ENCODE results near the gene CMIP.

The CMIP gene

DNA sequence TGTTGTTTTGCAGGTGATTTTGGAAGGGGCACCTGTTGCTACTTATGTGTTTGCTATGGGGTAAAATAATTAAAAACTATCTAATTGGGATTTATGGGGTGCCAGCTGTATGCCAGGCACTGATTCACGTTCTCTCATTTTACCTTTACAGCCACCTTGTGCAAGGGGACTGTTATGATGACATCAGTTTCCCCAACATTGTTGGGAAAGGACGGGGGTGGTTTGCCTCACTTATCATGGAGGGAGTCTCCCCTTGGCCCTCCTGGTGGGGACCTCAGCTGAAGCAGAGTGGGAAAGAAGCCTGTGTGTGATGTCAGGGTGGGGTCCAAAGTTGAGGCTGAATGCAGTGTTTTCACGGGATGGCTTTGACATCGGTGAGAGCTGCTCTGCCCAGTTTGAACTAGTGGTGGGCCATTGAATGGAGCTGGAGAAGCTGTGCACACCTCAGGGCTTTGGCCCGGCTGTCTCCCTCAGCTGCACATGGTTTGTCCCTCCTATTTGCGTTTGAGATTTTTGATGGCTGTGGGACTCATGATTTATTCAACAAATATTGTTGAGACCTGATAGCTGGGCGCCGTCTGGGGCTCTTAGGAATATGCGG is 36.1 kb downstream of the CMIP start:
- DNase-seq (ENCODE audit: low read depth), result no peak

DNA sequence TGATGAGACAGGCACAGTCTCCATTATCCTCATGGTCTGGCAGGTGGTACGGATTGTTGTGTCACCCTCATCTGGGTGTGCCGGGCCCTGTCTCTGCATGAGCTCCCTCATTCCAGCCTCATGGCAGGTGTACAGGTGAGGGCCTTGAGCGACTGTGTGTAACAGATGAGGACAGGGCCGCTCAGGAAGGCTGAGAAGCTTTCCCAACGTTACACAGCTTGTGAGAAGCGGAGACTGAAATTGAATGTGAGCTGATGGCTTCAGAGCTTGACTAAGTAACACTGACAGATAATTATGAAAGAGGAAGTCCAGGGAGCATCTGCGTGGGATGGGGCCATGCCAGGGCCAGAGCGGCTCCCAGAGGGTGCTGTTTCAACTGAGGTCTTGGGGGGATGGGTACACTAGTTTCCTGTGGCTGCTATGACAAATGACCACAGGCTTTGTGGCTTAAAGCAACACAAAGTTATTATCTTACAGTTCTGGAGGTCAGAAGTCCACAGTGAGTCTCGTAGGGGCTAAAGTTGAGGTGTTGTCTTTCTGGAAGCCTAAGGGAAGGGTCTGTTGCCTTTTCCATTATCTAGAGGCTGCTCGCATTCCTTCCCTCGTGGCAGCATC is 36.7 kb downstream of the CMIP start:
- peak; percentile 83 for DNase-seq (ENCODE audit: low read depth)

DNA sequence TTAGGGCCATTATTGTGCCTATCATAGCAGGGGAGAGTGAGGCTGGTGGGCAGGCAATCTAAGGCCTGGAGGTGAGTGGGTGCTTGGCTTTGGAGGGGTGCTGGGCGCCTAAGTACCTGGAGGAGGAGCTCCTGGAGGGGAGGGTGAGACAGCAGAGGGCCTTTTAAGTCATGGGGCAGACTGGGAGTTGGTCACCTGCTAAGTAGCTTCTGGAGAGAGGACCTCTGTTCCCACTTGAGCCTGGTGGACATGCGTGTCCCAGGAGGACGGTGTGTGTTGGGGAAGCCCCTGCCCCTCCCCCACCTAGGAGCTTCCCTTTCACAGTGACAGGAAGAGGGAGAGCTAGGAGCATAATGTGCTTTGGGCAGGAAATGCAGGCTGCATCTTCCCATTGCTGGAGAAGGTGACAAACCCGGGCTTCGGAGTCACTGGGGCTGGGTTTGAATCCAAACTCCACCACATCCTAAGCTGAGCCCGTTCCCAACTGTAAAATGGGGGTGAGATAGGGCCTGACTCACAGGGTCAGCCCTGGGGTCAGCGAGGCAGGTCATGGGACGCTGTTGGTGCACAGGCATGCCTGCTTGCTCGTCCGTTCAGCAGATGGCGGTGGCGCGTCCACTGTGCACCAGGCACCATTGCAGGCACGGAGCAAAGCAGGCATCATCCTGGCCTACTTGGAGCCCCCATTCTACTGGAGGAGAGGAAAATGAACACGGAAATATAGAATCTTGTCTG is 37.9 kb downstream of the CMIP start:
- DNase-seq (ENCODE audit: low read depth), result no peak

DNA sequence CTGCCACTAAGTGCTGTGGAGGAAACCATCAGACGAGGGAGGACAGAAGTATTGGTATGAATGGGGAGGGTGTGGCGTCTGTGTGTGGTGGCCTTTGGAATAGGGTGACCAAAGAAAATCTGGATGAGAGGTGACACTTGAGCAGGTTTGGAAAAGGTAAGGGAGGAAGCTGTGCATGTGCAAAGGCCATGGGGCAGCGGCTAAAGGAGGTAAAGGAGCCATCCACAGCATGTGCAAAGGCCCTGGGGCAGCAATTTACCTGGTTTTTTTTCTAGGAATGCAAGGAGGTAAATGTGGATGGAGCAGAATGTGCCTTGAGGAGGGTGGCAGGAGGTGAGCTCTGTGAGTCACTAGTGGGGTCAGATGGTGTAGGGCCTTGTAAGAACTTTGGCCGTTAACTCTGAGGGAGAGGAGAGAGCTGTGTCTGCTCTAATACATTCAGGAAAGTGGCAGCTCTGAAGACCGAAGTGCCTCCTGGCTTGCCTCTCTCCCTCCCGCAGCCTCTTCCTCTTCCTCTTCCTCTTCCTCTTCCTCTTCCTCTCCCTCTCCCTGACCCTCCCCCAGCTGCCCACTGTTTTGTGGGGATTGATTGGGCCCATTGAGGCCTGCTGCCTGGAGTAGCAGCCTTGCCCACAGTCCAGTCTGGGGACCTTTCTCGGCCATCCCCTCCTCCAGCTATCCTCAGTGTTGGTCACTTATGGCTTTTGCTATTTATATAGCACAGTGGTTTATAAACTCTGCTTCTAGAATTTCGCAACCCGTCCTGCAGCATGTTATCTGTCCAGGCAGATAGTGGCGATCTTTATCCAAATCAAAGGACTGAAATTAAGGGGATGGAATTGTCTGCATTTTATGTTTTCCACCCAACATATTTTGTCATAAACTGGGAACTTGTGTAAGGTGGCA is 38.7 kb downstream of the CMIP start:
- DNase-seq (ENCODE audit: low read depth), result peak; percentile 55

DNA sequence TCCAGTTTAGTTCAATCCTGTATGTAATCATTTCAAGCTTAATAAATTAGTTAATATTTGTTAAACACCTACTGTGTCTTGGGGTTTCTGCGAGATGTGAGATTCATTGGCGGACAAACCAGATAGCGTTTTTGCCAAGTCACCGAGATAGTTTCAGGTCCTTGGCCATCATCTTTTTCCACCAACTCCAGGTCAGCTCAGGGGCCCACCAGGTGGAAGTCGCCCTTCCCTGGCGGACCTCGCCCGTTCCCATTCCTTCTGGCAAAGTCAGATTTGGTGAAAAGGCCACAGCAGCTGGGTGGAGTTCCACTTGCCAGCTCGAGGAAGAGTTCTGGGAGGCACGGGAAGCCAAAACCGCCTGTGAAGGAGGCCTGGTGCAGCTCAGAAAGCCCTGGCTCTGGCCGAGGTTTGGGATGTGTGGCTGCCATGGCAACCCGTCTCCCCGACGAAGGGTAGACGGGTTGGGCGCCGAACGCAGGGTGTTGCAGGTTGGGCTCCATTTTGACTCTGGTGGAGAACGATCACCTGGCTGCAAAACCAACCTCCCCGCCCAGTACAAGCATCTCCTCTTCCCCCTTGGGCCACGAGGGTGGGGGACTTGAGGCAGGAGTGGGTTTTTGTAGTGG is 39.5 kb downstream of the CMIP start:
- DNase-seq (ENCODE audit: low read depth), result no peak

DNA sequence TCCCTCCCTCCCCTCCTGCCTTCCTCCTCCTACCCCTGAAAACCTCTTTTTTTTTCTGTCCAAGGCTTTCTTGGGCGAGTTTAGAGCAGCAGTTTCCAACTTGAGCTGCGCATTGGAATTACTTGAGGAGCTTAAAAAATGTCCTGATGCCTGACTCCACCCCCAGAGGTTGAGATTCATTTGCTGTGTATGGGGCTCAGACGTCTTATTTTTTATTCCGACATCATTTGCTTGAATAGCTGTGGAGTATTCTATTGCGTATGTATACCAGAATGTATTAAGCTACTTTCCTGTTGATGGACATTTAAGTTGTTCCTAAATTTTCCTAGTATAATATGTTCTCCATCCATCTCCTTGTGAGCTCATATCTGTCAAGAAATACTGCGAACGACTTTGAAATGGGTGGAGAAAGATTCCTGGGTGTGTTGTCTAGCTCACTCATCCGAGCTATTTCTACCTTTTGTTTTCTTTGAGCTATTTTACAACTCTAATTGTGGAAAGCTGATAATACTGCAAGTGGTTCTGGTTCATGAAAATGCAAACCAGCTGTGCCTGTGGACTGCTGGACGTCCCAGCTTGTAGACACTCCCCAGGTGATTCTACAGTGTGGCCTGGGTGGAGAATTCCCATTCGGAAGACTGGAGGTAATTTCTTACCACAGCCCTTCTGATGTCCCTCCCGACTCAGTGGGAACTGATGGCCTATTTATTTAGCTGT is 40.5 kb downstream of the CMIP start:
- DNase-seq (ENCODE audit: low read depth), result no peak

DNA sequence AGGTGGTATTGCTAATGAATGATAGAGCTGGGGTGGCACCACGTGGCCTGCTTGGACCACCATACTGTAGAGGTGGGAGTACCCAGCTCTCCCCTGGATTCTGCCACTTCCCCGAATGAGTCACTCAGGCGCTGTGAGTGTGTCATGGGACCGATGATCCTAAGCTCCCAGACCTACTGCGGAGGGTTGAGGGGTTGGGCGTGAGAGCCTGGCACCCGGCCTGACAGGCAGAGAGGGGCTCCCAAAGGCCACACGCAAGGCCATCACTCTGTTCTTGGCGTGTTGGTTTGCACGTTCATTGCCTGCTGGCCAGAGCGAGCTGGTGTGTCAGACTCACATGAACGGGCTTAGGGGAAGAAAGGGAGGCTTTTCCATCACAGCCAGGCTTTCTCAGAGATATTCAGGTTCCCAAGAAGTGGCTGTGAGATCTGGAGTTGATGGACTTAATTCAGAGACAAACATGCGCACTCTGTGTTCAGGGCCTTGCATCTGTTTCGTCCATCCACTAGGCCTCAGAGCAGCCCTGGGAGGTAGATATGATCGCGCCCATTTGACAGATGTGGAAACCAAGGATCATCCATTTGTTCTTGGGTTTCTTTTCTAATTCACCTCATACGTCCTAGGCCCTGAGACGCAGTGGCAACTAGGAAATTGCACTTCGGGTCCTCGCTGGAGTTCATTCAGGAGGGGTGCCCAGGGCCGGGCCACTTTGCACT is 41.4 kb downstream of the CMIP start:
- no peak for DNase-seq (ENCODE audit: low read depth)

DNA sequence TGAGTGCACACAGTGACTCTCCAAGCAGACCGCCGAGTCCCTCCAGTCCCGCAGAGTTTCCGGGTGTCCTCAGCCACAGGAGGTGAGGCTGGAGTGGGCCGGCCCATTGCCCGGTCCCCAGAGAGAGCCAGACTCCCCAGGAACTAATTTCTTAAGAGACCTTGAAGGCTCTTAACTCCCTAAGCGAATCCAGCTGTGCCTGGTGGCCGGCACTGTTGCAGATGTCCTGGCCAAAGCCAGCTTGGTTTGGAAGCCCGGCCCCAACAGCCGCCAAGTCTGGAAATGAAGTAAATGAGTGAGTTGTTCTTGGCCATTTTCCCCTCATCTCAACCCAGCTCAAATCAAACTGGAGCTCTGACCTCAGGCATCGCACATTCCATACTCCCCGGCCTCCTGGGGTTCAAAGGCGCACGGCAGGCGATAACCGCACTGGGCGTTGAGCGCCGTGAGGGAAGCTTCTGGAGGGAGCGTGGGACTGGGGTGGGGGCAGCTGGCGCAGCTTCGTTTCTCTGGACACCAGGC is 42.0 kb downstream of the CMIP start:
- DNase-seq (ENCODE audit: low read depth), result peak; percentile 82

DNA sequence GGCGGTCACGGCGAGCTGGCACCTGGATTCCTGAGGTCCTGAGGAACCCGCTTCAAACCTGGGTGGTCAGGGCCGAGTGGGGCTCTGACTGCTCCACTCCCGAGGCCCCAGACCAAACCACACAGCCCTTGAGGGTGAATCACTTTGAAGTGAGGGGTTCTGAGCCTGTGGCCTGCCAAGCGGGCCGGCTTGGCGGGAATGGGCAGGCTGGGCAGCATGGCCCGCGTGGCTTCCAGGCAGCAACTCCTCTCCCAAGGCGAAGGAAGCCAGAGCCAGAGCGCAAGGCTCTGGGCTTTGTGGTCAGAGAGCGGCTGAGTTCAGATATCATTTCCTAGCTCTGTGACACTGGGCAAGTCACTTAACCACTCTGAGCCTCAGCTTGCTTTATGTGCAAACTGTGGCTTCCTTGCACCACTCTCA is 42.7 kb downstream of the CMIP start:
- DNase-seq (ENCODE audit: low read depth), result no peak

DNA sequence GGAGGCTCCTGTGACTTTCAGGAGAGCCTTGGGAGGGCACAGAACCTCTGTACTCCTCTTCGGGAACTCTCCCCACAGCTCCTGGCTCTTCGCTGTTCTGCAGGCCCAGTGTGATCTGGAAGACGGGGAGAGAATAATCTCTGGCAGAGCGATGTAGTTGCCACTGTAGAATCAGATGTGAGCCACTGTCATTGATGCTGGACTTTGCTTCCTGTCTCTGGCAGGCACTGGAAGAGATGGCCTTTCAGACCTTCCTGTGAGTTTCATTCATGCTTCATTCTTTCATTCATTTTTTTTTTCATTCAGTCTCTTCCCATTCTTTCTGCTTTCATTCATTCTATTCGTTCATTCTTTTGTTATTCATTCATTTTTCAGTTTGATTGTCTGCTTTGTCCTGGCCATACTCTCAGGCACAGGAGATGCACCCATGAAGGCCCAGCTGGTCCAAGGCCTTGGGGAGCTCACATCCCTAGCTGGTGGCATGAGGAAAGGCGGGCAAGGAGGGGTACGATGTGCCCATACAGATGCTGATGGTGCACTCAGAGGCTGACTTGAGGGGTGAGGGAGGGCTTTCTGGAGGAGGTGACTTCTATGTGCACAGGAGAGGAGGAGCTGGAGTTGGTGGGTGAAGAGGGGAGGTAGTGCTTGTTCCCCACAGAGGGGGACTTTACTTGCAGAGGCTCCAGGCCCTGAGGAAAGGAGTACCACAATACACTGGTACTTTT is 44.2 kb downstream of the CMIP start:
- DNase-seq (ENCODE audit: low read depth), result no peak

DNA sequence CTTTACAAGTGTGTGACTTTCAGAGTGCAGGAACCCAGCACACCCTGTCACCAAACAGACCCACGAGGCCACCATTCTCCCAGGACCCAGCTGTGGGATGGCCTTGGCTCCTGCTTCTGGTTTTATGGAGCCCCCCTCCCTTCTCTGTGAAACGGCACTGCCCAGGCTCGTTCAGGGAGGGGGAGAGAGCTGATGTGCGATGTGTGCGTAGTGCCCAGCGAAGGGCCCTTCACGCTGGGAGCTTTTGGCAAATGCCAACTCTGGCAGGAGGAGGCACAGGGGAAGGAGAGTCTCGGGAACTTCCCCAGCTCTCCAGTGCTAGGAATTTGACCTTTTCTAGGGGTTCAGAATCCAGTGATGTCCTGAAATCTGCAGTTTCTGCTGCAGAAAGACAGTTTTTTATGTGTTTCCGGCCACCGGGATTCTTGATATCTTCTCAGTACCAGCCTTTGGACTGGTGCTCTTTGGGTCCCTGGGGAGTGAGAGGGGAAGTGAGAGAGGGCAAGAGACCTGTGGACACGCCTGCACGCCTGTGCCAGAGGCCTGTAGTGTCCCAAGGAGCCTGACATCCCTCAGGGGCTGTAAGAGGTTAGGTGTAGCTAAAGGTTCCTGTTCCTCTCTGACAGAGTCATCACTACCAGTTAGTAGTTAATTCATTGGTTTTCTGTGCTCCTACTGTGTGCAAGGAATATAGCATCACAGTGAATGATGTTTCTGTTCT is 45.1 kb downstream of the CMIP start:
- DNase-seq (ENCODE audit: low read depth), result no peak

DNA sequence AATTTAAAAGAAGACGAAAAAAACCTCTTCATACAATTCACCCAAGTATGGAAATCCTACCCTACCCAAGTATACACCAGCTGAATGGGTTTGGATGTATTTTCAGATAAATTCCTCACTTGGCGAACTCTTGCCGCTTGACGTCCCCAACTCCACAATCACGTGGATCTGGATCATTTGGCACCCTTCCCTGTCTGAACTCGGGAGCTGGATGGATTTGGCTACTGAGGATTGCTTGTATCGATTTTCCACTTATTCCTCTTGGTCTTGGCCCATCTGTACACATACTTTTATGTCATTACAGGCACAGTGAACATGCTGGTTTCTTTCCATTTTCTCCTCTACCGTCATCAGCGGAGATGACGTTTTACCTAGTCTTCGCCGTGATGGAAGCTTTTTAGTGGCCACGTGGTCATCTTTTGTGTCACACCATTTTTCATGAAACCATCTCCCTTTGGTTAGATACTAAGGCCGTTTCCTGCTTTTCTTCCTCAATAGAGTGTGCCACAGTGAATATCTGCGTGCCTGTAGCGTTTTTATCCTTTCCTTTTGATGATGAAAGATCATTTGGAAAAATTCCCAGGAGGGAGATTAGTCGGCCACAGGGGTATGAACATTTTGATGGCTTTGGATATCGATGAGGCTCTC is 47.1 kb downstream of the CMIP start:
- peak; percentile 71 for DNase-seq (ENCODE audit: low read depth)

DNA sequence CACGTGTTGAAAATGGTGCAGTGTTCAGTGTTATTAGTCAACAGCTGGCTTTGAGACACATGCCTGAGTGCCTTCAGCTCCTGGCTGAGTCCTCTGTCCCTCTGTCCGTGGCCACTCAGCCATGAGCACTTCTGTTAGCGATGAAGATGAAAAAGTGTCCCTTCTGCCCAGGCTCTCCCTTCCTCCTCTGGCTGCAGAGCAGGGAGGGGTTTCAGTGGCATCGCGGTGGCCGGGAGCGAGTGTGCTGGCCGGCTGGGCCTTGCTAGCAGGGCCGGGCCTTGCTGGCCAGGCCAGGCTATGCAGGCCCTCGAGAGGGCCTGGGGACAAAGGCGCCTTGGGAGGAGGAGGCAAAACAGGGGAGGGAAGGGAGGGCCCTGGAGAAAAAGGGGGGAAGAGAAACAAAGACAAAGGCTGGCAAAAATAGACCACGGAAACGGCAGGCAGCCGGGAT is 47.7 kb downstream of the CMIP start:
- peak; percentile 50 for DNase-seq (ENCODE audit: low read depth)

DNA sequence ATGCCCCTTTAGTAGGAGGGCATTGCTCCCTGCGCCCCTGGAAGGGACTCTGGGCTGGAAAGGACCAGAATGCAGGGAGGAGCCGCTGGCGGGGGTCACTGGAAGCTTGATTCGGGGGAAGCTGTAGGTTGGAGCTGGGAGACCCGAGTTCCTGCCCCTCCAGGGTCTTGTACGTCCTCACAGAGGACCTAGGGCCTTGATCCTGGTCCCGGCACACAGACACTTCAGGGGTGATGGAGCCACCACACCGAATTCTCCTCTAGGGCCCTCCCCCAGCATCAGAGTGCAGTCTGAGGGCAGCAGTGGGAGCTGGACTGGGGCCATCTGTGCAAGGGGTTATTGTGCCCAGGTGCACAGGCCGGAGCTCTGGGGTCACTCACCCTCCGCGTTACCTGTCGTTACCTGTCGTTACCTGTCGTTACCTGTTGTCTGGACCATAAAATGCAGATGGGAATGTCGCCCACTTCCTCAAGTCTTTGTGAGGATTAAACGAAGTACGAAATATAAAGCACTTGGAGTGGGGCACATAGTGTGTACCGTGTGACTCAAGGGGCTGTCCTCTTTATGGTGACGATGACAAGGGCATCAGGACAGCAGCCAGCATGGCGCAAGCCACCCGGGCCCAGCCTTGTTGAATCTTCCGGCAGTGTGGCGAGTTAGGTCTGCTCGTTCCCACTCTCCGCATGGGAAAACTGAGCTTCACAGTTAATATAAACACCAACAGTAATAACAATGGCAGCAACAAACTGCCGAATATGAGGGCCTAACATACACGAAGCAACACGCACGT is 48.6 kb downstream of the CMIP start:
- DNase-seq (ENCODE audit: low read depth), result no peak

DNA sequence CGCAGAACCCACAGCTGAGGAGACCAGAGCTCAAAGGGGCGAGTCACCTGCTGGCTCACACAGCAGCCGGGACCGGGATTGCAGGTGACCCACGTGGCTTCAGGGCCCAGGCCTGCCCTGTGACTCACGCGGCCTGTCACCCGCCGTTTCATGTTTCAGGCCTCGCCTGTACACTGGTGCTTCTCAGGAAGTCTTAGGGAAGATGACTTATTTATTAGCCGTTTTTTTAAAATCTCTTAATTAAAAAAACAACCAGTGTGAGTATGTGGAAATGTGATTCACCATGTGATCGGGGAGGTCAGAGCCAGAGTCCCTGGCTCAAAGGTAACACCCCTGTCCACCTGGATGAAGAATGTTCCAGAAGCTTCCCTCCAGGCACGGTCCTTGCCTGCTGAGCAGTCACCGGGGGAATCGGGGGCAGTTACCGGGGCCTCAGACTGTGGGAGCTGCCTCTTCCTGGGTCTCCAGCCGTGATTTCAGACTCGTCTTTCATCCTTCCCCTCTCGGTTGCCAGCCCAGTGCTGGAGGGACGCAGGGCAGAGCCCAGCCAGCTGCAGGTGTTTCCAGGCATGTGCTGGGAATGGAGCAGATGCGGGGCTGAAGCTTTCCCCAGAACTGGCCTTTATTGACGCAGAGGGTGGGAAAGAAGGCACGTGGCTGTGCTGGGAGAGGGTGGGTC is 49.3 kb downstream of the CMIP start:
- peak; percentile 82 for DNase-seq (ENCODE audit: low read depth)

DNA sequence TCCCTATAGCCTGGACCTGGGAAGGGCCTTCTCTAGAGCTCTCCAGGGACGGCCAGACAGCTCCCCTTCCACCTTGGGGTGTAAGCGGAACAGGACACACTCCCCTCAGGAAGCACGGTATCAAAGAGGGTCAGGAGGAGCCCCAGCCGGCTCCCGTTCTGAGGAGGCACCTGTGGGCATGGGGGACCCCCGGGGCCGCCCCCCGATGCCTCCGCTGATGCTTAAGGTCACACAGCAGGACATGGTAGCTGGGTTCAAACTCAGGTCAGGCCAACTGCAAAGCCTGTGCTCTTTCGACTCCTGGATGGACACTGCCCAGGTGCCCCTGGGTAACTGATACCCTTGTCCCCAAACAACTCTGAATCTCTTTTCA is 49.8 kb downstream of the CMIP start:
- no peak for DNase-seq (ENCODE audit: low read depth)

DNA sequence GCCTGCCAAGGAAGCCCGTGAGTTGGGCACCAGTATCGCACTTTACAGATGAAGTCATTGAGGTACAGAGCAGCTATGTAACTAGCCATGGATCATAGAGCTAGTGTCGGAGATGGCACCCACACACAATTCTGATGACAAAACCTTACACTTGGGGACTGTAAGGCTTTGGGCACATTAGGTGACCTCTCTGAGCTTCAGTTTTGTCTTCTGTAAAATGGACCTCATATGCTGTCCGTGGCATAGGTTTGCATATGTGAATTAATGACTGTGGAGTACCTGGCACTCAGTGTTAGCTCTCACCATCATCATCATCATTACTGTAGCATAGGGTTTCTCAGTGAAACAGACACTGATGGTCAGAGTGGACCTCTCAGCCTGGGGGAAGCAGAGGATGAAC is 50.3 kb downstream of the CMIP start:
- DNase-seq (ENCODE audit: low read depth), result no peak
